HG03139 (cell line): Measurements from ENCODE around the gene TSPAN3.

Experiments
- ATAC-seq: cut with Tn5 transposase; IDR thresholded peaks from one replicate; pipeline ENCODE4 v1.9.1; 2021; ENCODE audit not compliant: unreplicated experiment

The TSPAN3 gene

DNA sequence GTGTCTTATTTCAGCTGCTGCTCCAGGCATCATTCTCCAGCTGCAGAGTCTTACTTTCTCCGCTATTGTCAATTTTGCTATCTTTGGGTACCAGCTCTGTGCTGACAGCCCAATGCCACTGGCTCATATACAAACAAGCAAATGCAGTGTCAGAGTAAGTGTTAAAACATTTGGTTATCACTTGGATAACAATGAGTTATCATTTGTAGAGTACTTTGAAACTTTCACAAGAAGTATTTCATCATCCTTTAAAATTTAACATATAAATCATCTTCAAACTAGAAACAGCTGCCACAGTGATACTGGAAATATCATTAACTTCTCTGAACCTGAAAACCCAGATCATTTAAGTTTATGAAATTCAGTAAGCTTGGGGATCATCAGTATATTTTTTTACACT is 13.8 kb downstream of the TSPAN3 start:
- ATAC-seq, result no peak

DNA sequence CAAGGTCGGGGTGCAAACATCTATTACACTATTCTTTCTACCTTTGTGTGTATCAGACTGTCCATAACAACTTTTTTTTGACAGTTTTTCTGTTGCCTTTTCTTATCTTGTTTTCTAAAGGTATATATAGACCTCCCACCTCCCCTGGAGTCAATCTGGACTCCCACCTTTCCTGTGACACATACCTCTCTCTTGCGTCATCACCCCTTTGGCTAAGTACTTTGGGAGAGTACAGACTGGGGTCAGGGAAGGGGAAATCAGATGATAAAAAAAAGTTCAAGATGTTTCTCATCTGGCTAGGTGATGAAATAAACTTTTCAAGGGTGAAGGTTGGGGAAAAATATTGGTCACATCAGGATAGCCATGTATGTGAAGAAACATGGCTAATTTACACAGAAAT is 17.2 kb downstream of the TSPAN3 start:
- ATAC-seq, result no peak

DNA sequence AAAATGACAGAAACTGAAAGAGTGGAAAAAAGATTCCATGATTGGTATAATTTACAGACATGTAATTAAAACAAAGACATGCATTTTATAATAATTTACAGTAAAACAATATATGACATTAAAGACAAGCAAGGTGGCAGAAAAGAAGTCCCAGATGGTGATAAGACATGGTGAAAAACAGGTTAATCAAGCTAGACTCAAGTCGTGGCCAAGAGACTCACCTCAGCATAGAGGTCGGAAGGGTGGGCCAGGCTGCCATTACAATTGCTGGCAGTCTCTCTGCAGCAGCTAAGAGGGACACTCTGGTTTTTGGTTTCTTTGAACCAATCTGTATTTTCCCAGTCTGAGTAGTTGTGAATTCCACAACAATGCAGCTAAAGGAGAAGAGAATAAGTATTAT is 18.4 kb downstream of the TSPAN3 start:
- no peak for ATAC-seq

DNA sequence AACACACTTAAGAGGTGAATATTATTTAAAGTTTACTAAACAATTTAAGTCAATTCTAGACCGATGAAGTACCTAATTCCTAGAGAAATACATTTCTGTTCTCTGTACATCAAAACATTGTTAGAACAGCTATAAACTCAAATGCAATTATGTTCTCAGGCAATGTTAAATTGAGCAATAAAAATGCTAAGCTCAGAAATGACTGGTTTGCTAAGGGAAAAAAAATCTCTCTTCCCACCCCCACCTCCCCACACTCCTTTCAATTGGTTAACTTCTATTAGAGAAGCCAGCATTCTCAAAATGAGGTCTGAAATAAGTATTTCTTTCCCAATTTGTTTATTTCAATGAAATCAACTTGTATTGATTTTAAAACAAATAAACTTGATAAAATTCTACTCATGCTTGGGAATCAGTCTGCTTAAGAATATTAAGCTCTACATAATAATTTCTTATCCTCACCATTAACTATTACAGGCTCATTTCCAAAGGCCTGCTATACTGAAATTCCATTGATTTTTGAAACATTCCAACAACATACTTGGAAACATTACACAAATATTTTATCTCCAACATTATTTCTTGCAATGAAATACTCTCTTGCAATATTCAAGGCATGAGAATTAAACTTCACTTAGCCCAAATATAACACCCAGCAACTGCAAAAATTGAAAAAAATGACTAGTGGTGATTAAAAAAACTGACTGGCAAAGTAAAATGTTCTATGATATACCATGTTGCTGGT is 22.6 kb downstream of the TSPAN3 start:
- ATAC-seq, result no peak

DNA sequence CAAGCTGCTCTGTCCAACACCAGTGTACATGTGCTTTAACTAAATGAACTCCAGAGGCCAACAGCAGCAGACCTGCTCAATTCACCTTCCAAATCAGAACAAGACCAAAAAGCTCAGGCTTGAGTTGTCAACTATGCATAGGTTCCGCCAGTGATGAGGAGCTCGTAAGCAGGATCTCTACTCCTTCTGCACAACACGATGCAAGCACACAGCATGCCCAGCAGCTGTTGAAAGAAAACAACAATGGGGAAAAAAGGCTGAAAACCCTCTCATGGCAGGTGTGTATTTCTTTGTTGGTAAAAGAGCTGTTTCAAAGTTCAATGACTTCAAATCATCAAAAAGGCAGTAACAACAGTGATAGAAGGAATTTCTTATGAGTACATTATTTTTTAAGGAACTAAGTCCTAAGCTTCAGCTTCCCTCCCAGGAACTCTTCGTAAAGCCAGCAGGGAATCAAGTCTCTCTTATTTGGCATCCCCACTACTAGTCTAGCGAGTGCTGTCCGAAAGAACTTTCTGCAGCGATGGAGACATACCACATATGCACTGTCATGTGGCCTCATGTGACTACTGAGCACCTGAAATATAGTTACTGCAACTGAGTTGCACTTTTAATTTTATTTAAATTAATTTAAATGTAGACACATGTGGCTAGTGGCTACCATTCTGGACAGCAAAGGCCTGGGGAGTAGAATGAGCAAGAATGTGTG is 24.1 kb downstream of the TSPAN3 start:
- ATAC-seq, result no peak

DNA sequence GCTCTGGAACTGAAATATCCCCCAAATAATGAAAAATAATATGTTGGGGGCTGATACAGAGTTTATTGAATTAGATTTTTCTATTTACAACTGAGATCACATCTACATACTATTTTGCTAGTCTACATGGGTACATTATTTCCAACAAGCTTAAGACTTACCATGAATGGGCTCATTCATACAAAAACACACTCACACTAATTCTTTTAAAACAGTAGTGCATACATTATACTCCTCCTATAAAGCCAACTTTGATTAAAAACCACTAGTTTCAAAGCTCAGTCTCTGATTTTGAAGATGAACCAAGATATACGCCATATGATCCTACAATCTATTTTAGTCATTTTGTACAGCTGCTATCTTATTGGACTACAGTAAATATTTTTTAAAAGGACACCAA is 24.9 kb downstream of the TSPAN3 start:
- ATAC-seq, result no peak

DNA sequence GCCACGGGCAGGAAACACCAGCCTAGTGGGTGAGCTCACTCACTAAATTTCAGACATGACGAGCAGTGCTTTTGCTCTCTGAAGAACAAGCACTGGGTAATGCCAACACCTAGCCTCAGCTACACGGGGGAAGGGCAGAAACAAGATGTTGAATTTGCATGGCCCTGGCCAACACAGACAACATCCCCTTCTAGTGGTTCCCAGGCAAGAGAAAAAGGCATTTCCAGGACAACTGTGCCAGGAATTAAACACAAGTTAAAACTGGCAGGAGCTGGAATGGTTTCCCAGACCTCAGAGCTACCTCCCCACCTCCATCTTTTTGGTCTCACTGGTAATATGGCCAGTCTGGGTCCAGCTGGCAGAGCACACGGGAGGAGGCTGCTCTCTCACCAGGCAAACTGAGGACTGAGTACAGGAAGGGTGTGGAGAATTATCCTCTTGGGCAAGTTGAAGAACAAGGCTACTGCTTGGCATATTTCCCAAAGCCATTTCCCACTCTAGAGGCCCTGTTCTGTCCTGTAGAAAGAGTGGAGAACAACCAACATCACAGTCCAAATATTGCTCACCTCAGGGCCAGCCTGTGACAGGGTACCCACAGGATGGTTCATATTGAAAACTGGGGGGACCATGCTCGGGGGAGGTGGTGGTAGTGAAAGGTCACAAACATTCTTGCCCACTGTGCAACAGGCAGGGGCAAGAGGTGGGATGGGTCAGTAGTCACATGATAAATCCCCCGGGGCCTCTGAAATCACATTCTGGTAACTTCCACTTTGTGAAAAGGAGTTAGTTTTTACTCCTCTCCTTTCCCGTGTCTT is 26.5 kb downstream of the TSPAN3 start:
- no peak for ATAC-seq

DNA sequence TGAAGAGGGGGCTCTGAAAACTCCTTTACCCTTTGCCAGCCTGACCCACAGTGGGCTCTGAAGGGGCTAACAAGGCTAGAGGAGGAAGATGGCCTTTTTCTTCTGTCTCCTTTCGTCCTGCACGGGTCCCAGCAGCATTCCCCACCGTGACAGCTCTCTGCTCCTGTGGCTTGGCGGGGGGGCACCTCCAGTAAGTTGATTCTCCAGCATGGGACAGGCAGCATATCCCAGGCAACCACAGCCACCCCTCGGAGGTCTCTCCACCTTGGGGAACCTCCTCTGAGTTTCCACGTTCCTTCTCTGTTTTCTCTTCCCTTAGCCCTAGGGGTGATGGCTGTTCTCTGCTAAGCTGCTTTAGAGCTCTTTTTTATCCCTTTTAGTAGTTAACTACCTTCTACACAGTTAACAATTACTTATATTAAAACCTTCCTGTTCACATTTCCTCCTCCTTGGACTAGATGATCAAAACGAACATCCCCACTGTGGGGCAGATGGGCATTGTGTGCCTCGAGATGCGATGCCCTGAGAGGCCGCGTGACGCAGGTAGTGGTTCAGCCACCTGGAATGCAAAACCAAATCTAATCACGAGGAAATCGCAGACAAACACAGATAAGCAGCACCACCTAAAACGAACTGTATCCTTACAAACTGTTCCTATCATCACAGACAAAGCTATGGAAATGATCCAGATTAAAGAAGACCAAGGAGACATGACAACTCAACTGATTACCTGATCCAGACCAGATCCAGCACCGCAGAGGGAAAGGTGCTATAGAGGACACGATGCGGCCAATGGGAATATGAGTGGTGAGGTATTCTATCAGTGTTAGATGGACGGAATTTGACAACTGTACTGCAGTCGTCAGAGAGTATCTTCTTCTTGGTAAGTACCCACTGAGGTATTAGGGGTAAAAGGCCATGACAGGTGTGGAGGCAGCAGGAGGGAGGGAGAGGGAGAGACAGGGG is 27.7 kb downstream of the TSPAN3 start:
- no peak for ATAC-seq

DNA sequence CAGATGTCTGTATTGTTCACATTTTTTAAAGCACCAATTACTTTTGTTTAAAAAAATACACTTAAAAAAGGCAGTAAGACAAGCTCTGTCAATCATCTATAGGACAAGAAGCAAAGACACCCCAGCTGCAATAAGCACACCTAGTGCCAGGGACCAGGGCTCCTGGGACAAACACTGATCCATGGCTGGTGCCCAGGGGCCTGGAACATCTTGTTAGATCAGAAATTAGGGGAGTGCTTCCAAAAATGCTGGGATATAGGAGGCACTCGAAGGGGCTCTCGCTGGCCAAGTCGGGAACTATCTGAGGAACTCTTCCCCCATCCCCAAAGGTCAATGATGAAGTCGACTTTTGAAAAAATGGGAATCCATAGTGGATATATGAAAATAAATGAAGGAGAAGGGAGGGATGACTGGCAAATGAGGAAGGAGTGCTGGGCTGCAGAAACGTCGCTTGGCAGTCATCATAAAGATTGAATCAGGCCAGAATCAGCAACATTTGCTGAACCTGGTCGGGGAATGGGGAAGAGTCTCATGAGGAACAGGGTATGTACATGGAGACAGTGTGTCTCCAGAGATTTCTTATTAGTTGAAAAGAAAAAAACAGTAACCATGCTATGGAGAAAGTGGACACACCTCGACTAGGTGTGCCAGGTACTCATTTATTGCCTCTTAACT is 28.5 kb downstream of the TSPAN3 start:
- ATAC-seq, result no peak

DNA sequence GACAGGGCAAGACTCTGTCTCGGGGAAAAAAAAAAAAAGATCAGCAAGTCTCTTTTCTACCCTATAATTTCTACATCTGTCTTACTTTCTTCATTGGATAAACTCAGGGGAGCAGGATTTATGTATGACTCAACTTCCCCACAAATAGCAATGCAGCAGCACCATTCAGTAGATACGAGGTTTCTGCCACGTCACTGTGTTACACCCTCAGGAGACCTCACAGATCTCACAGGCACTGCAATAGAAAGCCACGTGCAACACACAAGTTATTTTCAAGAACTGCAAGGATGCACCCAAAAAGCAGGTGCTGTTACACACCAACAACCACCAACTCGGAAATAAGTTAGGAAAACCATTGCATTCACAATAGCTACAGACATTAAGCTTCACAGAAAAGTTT is 30.2 kb downstream of the TSPAN3 start:
- no peak for ATAC-seq

DNA sequence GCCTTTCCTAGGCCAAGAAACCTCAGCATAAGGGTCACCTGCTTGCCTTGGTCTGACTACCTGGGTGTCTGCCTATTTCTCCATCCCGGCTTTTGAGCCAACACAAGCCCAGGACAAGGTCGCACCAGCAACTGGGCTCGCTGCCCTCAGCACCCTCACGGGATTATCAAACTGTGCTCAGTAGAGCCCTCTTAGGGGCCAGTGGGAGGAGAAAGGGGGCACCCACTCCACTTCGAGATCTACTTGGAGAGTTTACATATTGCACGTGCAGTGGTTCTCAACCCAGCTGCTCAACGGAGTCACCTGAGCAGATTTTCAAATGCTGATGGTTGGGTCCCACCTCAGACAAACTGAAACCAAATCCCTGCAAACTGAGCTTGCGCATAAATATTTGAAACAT is 31.1 kb downstream of the TSPAN3 start:
- no peak for ATAC-seq

DNA sequence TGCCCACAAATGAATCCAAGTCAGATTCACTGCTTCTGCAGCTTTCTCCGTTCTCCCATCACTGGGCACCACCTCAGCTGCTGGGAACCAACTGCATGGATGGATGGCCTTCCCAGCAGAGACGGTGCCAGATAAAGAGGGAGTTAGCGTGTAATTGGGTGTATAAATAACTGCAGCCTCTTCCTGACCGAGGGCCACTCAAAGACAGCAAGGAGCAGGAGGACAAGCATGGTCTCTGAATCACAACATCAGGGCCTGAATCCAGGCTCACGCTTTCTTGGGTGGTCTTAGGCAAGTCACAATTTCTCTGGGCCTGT is 31.7 kb downstream of the TSPAN3 start:
- no peak for ATAC-seq

DNA sequence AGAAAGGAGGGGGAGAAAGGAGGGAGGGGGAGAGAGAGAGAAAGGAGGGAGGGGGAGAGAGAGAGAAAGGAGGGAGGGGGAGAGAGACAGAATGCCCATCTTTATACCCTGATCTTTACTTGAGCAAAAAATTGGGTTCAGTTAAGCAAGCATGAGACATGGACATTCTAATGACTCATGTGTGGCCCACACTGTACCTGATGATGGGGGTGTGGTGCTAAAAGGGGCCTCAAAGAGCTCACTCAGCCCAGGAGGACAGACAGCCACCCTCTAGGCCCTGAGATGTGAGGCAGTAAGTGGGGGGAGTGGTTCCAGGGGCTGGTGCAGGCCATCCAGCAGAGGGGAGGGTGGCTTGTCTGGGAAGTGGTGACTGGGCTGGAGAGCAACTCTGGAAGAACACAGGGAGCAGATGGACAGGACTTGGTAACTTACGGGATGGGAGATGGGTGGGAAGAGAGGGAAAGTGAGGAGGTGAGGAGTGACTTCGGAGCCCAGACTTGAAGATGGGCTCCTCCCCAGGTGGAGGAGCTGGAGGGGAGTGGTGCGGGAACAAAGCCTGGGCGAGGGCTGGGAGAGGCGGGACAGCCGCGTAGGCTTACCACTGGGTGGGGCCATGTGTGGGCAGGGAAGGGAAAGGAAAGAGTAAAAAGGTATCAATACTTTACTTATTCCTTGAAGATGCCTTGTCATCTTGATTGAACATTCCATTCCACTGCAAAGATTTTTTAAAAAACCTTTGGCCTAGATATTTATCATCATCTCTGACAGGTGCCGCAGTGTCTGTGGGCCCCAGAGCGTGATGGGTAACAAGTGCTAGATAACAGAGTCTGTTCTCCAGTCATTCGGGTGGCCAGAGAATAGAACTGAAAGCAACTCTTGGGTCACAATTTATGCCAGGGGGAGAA is 32.3 kb downstream of the TSPAN3 start:
- ATAC-seq, result no peak

DNA sequence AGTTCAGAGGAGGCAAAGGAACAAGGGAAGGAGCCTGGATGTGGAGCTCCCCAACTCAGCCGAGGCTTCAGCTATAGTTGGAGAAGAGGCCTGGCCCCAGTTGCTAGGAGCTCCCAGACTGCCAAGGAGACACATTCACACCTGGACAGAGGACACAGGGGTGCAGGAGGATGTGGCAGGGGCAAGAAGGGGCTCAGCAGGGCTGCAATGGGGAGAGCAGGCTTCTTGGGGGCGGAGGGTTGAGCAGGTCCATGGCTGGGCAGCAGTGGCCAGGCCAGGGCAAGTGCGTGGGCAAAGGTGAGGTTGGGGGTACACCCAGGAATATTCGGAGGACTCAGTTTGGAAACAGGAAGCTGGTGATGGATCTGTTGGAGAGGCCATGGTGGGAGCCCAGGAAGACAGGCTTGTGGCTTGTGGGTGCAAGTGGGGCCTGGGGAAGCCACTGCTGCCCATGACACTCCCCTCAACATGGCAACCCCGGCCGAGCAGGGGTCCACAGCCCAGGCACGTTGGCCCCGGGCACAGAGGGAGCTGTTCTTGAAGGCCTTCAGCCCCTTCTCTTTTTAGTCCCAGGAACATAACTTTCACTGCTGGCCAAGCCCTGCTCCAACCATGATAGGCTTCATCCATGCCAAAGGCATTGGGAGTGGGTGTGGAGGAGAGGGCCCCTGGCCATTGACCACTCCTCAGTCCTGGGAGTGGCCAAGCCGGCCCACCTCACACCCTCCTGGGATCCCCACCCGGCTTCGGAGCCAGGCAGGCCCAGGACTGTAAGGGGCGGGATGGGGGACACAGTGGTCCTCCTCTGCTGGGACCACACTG is 33.3 kb downstream of the TSPAN3 start:
- no peak for ATAC-seq

DNA sequence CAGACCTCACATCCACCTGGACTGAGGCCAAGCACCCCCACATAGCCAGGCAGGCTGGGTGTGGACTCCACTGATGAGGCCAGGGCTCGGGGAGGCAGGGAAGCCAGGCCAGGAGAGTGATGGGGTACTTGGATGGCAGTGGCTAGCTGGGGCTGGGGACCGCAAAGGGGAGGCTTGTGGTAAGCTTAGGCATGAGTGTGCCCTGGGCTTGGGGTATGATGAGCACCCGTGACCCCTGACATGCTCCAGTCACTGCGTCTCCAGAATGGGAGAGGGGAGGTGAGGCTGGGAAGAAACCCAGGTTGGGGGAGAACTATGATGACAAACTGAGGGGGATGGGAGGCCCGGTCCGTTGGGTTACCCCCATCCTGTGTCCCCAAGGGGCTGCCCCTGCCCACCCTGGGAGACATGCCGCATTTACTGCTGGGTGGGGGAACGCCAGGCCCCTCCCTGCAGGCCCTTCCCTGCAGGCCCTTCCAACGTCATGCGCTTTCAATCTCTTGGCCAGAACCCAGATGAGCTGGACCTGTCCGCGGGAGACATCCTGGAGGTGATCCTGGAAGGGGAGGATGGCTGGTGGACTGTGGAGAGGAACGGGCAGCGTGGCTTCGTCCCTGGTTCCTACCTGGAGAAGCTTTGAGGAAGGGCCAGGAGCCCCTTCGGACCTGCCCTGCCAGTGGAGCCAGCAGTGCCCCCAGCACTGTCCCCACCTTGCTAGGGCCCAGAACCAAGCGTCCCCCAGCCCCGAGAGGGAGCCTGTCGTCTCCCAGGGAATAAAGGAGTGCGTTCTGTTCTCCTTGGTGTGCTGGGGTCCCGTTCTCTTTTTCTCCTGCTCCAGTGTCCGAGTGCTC is 34.1 kb downstream of the TSPAN3 start:
- ATAC-seq, result no peak

DNA sequence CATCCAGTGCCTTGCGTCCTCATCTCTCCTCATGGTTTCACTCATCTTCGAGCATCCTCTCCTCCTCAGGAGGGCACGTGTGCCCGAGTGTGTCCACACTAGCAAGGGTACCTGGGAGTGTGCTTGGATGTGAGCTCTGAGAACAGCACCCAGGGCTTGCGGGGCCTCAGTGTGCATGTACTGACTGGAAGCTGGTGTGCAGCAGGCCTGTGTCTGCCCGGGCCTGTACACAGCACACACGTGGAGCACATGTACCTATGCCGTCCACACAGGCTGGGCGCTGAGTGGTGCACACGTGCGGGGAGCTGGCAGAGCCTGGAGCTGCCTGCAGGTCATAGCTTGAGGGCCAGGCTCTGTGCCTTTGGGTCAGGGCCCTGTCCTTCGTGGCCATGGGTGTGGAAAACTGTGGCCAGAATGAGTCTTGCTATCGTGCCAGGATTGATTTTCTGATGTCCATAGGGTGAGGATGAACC is 34.9 kb downstream of the TSPAN3 start:
- no peak for ATAC-seq

DNA sequence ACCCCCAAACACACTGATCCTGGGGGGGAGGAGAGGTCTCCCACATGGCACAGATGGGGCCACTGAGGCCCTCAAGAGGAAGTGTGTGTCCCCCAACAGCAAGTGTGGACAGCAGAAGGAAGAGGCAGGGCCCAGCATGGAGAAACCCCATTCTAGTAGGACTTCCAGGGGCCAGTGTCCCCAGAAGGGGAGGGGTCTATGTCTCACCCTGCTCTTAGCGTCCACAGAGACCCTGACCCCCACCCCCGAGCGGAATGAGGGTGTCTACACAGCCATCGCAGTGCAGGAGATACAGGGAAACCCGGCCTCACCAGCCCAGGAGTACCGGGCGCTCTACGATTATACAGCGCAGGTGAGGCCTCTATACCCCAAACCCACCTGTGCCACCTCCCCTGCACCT is 35.3 kb downstream of the TSPAN3 start:
- no peak for ATAC-seq
